HG02938 (cell line): ENCODE results near the gene ZC3H8.
"Not testable (repeated sequence)": the region's sequence is repeated elsewhere in the genome, so short reads cannot be mapped to it uniquely, and the experiment has no call there.

Experiments used
- ATAC-seq: cut with Tn5 transposase; IDR thresholded peaks from one replicate; pipeline ENCODE4 v1.9.1; 2021; ENCODE audit warnings: mild to moderate bottlenecking, moderate library complexity; ENCODE audit not compliant: unreplicated experiment

ZC3H8 gene

GRCh38 chr2:112260295-112260625 is 5.4 kb upstream of the ZC3H8 start:
- no peak for ATAC-seq

- ATAC-seq, result peak; percentile 42
Observed at GRCh38 chr2:112259509-112260294, 4.9 kb upstream of the ZC3H8 start.

GRCh38 chr2:112257575-112257974 is 2.7 kb upstream of the ZC3H8 start:
- ATAC-seq, result no peak

DNA sequence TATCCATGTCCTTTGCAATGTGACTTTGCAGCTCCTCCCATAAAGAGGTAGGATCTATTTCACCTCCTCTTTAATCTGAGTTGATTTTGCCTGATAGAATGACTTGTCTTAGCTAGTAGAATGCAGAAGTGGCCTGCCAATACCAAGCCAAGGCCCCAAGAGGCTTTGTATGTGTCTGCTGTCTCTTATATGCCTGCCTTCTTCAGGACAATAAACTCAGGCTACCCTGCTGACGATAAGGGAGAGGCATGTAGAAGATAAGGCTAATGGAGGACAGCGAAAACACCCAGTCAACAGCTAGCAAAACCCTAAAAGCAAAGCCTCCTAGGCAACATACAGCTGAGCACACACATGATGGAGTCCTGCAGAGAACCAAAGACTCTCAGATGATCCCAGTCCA is 1.8 kb upstream of the ZC3H8 start:
- ATAC-seq, result no peak

DNA sequence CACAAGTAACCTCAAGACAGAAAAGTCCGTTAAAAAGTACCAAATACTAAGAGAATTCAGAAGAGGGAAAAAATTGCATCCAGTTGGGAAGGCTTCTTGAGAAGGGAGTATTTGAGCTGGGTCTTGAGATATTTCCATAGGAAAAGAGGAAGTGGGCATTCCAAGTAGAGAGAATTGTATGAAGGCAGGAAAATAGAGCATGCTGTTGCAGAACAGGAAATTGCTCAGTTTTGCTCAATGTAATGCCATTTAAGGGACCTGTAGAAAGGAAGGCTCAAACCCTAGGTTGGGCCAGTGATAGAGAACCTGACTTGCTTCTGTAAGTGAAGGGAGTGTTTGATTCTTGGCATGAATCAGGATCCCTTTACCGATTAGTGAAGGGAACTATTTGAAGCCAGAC is 1.0 kb upstream of the ZC3H8 start:
- no peak for ATAC-seq

DNA sequence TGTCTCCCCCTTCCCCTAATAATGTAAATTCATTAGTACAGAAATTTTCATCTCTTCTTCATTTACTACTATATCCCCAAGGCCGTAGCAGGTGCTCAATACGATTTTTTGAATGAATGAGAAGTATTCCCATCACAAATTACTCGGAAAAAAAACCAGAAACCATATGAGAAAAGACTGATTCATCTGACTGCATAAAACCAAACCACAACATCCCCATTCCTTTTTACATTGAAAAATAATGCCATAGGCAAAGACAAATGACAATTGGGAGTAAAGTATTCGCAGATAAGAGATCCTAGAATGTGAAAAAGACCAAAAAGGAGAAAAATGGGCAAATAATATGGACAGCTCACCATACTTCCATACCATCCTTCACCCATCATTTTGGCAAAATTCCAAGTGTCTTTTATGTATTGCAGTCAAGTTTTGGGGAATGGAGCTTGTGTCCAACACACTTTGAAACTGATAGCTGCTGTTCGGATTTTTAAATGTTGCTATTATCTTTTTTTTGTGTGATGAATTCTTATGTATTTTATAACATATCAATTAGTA is 1.5 kb downstream of the ZC3H8 start:
- ATAC-seq, result no peak

DNA sequence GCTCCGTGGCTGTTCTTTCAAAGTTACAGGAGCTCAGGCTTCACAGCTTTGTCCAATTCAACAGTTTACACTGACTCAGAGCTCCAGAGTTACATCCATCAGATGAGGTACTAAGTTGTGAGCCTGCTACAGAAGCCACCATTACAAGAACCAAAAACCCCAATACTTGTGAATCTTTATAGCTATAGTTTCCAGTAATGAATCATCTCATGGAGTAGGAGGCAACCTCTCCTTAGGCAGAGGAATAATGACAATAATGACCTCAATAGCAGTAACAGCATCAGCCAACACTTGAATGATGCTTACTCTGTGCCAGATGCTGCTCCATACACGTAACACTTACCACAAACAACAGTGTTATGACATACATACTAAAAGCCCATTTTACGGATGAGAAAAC is 3.6 kb downstream of the ZC3H8 start:
- no peak for ATAC-seq

GRCh38 chr2:112244854-112245253 is 10.0 kb downstream of the ZC3H8 start:
- no peak for ATAC-seq

GRCh38 chr2:112243233-112243632 is 11.6 kb downstream of the ZC3H8 start:
- ATAC-seq, result no peak

GRCh38 chr2:112242384-112242783 is 12.5 kb downstream of the ZC3H8 start:
- no peak for ATAC-seq

- no peak for ATAC-seq
Observed at GRCh38 chr2:112239862-112240261, 15.0 kb downstream of the ZC3H8 start.

- ATAC-seq, result no peak
Observed at GRCh38 chr2:112230371-112230770, 24.5 kb downstream of the ZC3H8 start.

GRCh38 chr2:112229348-112229747 is 25.5 kb downstream of the ZC3H8 start:
- no peak for ATAC-seq

DNA sequence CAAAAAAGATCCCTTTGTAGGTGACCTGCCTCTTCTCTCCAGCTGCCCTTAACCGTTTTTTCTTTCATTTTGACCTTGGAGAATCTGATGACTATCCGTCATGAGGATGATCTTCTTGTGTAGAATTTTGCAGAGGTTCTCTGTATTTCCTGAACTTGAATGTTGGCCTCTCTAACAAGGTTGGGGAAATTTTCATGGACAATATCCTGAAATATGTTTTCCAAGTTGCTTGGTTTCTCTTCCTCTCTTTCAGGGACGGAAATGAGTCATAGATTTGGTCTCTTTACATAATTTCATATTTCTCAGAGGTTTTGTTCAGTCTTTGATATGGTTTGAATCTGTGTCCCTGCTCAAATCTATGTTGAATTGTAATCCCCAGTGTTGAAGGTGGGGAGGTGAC is 34.0 kb downstream of the ZC3H8 start:
- ATAC-seq, result no peak

DNA sequence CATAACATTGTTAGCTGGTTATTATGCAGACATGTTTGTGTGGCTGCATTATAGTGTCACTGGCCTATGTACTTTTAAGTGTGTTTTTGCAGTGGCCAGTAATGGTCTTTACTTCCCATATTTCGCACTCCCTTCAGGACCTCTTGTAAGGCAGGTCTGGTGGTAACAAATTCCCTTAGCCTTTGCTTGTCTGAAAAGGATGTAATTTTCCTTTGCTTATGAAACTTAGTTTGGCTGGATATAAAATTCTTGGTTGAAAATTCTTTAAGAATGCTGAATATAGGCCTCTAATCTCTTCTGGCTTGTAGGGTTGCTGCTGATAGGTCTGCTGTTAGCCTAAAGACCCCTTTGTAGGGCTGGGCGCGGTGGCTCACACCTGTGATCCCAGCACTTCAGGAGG is 34.7 kb downstream of the ZC3H8 start:
- ATAC-seq, result no peak

- no peak for ATAC-seq
Observed at GRCh38 chr2:112217854-112218253, 37.0 kb downstream of the ZC3H8 start.

DNA sequence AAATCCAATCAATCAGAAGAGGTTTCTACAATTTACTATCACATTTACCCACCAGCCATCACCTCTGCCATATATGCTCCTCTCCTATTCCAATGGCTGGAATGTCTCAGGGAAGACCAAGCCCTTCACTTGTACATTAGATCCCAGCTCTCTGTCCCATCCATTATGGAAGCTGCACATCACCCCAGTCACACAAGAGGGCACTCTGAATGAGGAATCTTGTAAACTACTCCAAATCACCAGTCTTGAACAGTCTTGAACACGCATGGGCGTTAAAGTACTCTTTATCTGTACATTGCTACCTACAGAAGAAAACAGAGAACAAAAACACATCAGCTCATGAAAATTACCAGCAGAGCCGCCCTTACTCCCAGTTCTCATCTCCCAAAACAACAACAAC is 38.7 kb downstream of the ZC3H8 start:
- no peak for ATAC-seq

DNA sequence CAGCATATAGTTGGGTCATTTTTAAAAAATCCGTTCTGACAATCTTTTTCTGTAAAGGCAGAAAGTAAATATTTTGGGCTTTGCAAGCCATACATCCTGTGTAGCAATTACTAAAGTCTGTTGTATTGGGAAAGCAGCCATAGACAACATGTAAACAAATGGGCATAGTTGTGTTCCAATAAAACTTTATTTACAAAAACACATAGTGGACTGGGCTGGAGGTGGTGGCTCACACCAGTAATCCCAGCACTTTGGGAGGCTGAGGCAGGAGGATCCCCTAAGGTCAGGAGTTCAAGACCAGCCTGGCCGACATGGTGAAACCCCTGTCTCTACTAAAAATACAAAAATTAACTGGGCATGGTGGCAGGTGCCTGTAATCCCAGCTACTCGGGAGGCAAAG is 46.9 kb downstream of the ZC3H8 start:
- ATAC-seq, result not testable (repeated sequence)

DNA sequence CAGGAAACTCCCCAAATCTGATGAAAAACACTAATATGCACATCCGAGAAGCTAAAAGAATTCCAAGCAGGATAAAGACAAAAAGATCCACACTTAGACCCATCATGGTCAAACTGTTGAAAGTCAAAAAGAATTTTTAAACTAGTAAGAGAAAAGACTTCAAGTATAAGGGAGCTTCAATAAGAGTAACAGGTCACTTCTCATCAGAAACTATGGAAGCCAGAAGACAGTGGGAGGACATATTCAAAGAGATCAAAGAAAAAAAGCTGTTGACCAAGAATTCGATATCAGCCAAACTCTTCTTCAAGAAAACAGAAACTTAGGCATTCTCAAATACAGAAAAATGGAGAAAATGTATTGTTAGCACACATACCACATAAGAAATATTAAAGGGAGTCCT is 50.4 kb downstream of the ZC3H8 start:
- ATAC-seq, result no peak

DNA sequence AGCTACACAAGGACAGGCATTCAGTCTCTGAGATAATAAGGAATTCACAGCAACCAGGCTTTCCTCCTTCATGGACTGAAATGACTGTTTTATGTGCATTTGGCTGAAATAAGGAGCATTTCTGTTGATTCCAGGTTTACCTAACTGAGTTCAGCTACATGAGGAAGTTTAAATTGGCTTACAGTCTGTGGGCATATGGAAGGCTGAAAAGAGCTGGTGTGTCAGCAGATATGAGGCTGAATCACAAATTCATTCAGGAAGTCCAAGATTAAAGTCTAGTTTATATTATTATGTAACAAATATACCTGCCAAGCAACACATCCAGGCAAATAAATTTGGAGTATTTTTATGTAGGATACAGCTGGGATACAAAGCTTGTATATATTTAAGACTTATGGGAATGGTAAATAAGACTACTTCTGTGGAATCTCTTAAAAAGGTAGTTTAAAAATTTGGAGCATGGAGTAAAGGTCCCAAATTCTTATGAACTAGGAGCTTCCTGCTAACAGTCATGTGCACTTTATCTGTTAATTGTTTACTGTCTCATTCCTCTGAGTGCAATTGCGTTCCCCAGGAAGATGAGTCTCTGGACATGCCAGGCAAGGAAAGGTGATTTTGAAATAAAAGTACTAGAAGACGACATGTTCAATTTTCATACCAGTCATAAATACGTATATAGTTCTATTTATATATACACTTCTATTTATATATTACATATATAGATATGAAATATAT is 53.0 kb downstream of the ZC3H8 start:
- ATAC-seq, result no peak

DNA sequence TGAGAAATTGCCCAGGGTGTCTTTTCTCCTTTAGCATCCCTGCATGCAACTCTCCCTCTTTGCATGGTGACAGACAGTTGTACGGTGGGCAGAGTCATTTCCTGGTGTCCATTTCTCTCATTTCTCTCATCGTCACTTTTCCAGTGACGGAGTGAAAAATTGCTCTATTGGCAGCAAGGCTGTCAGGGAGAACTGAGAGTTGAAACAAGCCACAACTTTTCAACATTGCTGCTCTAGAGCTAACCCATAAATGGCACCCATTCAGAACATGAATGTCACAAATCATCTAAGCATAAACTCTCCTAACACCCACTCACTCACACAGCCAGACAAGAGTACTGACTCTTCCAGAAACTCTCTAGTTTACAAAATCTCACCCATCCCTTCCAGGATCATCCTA is 55.7 kb downstream of the ZC3H8 start:
- no peak for ATAC-seq

GRCh38 chr2:112198780-112199179 is 56.1 kb downstream of the ZC3H8 start:
- ATAC-seq, result no peak
